ENCODE measurements around the gene SDCCAG8. TPM values are rescaled to one million over a fixed set of nuclear protein-coding genes. Genes with fewer than 3 reads are reported as not detected.

The SDCCAG8 gene
- total RNA-seq, 1 experiment from 2014 or later = 194 TPM

GRCh38 chr1:243409284-243409683 lies 153.4 kb downstream of the SDCCAG8 start:
- DNase-seq (peak; percentile 61), ATAC-seq (peak; percentile 62; the same call in 1 of the 2 replicates)
- Histone ChIP-seq H2AFZ (ENCODE audit: low read length) (no peak overlapping the region), H3K9ac (ENCODE audit: low read length) (no peak overlapping the region), H3K4me1 (ENCODE audit: insufficient read depth, low read length) (no peaks in the 10 kb centered on the region), H3K36me3 (ENCODE audit: low read depth, low read length) (no peaks in the 10 kb centered on the region), H3K9me2 (replicated peaks; ENCODE audit: low read length) (no peaks in the 10 kb centered on the region), H3K9me3 (ENCODE audit: low read length) (no peaks in the 10 kb centered on the region), H3K4me3 (ENCODE audit: low read length) (no peak overlapping the region), H4K20me1 (ENCODE audit: low read length) (no peaks in the 10 kb centered on the region), H3K27me3 (ENCODE audit: low read length) (no peaks in the 10 kb centered on the region), H3K27ac (ENCODE audit: low read length) (no peak overlapping the region), H3K79me2 (ENCODE audit: low read length) (no peaks in the 10 kb centered on the region), H3K4me2 (ENCODE audit: low read length) (no peak overlapping the region), H3F3A (ENCODE audit: low read length, unreplicated experiment) (no peaks in the 10 kb centered on the region)
- ChIA-PET CTCF (interaction anchor here (0.6 to 1.1 kb wide), 3 partner anchors 66 to 939 kb away, joined by 3 to 5 read pairs (median 4); no protein-coding TSS in a partner anchor), POLR2A (ENCODE audit: unreplicated experiment) (no interaction called here)
- TF ChIP-seq EZH2 (IDR thresholded peaks at IDR 0.05; ENCODE audit: low read length, unreplicated experiment) (no peak), EZH2phosphoT487 (IDR thresholded peaks at IDR 0.05; ENCODE audit: borderline replicate concordance, low read length) (no peak), CTCF (conservative IDR thresholded peaks at IDR 0.05; ENCODE audit: low read depth, low read length) (peak; percentile 75)
- no TSS peak for BruUV-seq (replicated peaks)
- intact Hi-C loops (cut with micrococcal nuclease) = loop anchor here (1.0 kb wide), 1 partner anchor 65 kb away; no protein-coding TSS in a partner anchor

GRCh38 chr1:243411472-243411871 lies 155.6 kb downstream of the SDCCAG8 start:
- Histone ChIP-seq H3K4me3 (ENCODE audit: low read length) (no peak overlapping the region), H3K4me2 (ENCODE audit: low read length) (no peak overlapping the region), H3K27me3 (ENCODE audit: low read length) (no peaks in the 10 kb centered on the region), H2AFZ (ENCODE audit: low read length) (no peak overlapping the region), H3K36me3 (ENCODE audit: low read depth, low read length) (no peaks in the 10 kb centered on the region), H3K4me1 (ENCODE audit: insufficient read depth, low read length) (no peaks in the 10 kb centered on the region), H3K9me3 (ENCODE audit: low read length) (no peaks in the 10 kb centered on the region), H3K9me2 (replicated peaks; ENCODE audit: low read length) (no peaks in the 10 kb centered on the region), H3F3A (ENCODE audit: low read length, unreplicated experiment) (no peaks in the 10 kb centered on the region), H3K79me2 (ENCODE audit: low read length) (no peaks in the 10 kb centered on the region), H3K9ac (ENCODE audit: low read length) (no peak overlapping the region), H4K20me1 (ENCODE audit: low read length) (no peaks in the 10 kb centered on the region), H3K27ac (ENCODE audit: low read length) (no peak overlapping the region)
- ChIA-PET POLR2A (ENCODE audit: unreplicated experiment) (no interaction called here), CTCF (no interaction called here)
- no peak for TF ChIP-seq CTCF (conservative IDR thresholded peaks at IDR 0.05; ENCODE audit: low read depth, low read length)
- no peak for TF ChIP-seq EZH2phosphoT487 (IDR thresholded peaks at IDR 0.05; ENCODE audit: borderline replicate concordance, low read length)
- no peak for TF ChIP-seq EZH2 (IDR thresholded peaks at IDR 0.05; ENCODE audit: low read length, unreplicated experiment)
- no peak for DNase-seq
- no TSS peak for BruUV-seq (replicated peaks)
- intact Hi-C loops (cut with micrococcal nuclease) = no loop called here
- ATAC-seq = no peak

DNA sequence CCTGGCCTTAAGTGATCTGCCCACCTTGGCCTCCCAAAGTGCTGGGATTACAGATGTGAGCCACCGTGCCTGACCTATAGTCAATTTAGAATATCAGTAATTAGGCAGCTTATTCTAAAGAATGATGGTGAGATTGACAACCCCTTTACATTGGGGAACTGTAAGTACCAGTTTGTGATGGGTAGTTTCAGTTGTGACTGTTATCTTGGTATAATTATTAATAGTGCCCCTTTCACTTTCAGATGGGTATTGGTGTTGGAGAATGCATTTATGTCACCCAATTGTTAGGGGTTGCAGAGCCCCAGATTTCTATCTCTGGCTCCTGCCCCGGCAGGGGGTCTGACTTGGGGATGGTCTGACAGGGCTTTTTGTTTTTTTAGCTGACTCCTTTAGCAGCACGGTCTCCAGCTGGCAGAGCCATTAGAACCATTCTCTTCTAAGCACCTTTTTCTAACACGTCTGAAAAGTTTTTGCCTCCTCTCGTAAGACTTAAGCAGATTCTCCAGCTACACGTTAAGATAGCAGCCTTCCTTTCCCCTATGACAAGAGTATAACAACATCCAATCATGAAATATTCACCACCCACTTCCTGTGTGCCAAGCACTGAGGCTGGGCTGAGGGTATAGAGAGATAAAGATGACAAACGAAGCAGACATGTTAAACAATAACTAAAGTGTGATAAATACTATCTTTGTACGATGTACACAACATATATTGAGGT lies 157.8 kb downstream of the SDCCAG8 start:
- intact Hi-C loops (cut with micrococcal nuclease) = no loop called here
- DNase-seq (no peak), ATAC-seq (no peak)
- no peaks in the 10 kb centered on the region for H3F3A ChIP-seq (ENCODE audit: low read length, unreplicated experiment)
- H3K27ac ChIP-seq (ENCODE audit: low read length) = no peak overlapping the region
- no peaks in the 10 kb centered on the region for H3K36me3 ChIP-seq (ENCODE audit: low read depth, low read length)
- POLR2A ChIA-PET (ENCODE audit: unreplicated experiment) = no interaction called here
- H3K79me2 ChIP-seq (ENCODE audit: low read length) = no peaks in the 10 kb centered on the region
- no peak overlapping the region for H3K4me2 ChIP-seq (ENCODE audit: low read length)
- TF ChIP-seq EZH2 (IDR thresholded peaks at IDR 0.05; ENCODE audit: low read length, unreplicated experiment) (no peak), CTCF (conservative IDR thresholded peaks at IDR 0.05; ENCODE audit: low read depth, low read length) (no peak), EZH2phosphoT487 (IDR thresholded peaks at IDR 0.05; ENCODE audit: borderline replicate concordance, low read length) (no peak)
- no peaks in the 10 kb centered on the region for H3K9me3 ChIP-seq (ENCODE audit: low read length)
- no peak overlapping the region for H3K4me3 ChIP-seq (ENCODE audit: low read length)
- no peak overlapping the region for H2AFZ ChIP-seq (ENCODE audit: low read length)
- H3K9ac ChIP-seq (ENCODE audit: low read length) = no peak overlapping the region
- no peaks in the 10 kb centered on the region for H3K9me2 ChIP-seq (replicated peaks; ENCODE audit: low read length)
- H3K4me1 ChIP-seq (ENCODE audit: insufficient read depth, low read length) = no peaks in the 10 kb centered on the region
- no peaks in the 10 kb centered on the region for H3K27me3 ChIP-seq (ENCODE audit: low read length)
- BruUV-seq (replicated peaks) = no TSS peak
- CTCF ChIA-PET = no interaction called here
- no peaks in the 10 kb centered on the region for H4K20me1 ChIP-seq (ENCODE audit: low read length)
